CD4-positive, alpha-beta T cell (primary cell): ENCODE measurements around the gene VRK2. TPM values are rescaled to one million over a fixed set of nuclear protein-coding genes. Genes with fewer than 3 reads are reported as not detected.

Source experiments
- ATAC-seq: fragments of 200-7000 bp; cut with Tn5 transposase; one replicate; pipeline ENCODE4 v1.10.0; 2022; ENCODE audit warnings: mild to moderate bottlenecking; ENCODE audit not compliant: poor library complexity
- CTCF ChIA-PET: fragments of 350-600 bp; sonication (Branson Sonifier 250); formaldehyde crosslinking; loops from one replicate; lab custom pipeline; 2021; ENCODE audit warnings: antibody characterized with exemption, inconsistent platforms; lab: Charles Lee
- POLR2A ChIA-PET: fragments of 350-600 bp; sonication (Branson Sonifier 250); formaldehyde crosslinking; loops from one replicate; lab custom pipeline; 2021; ENCODE audit warnings: antibody characterized with exemption, inconsistent platforms; lab: Charles Lee
- DNase-seq, 14 experiments: peaks; one replicate each; pipeline ENCODE4 v3.0.0-alpha.2; 2013 to 2020; ENCODE audit warnings: mixed read lengths in 2 of 14
- H3K27ac ChIP-seq, 2 donors: one replicate each; pipeline versions ENCODE4 v1.5.1 to v1.7.0; 2013; ENCODE audit warnings: low read length in 2 of 2, low read depth in 1 of 2, mild to moderate bottlenecking in 1 of 2
- H3K27me3 ChIP-seq, 2 experiments: 1 replicate in 1 of 2; 2 replicates in 1 of 2; pipeline versions ENCODE4 v1.6.1 to v1.7.0; 2013; ENCODE audit warnings: low read length in 2 of 2, control low read depth in 1 of 2, mild to moderate bottlenecking in 1 of 2, moderate library complexity in 1 of 2; ENCODE audit not compliant: insufficient read depth in 2 of 2, control insufficient read depth in 1 of 2
- H3K36me3 ChIP-seq: one replicate; pipeline ENCODE4 v1.6.1; 2013; ENCODE audit warnings: low read length, control low read depth; ENCODE audit not compliant: insufficient read depth
- H3K4me1 ChIP-seq: one replicate; pipeline ENCODE4 v1.6.1; 2013; ENCODE audit warnings: low read length, control low read depth; ENCODE audit not compliant: insufficient read depth
- H3K4me3 ChIP-seq: one replicate; pipeline ENCODE4 v1.5.1; 2013; ENCODE audit warnings: mild to moderate bottlenecking, low read length, moderate library complexity
- H3K9me3 ChIP-seq, 2 experiments: 1 replicate in 1 of 2; 2 replicates in 1 of 2; pipeline versions ENCODE4 v1.6.1 to v1.7.0; 2013; ENCODE audit warnings: low read length in 2 of 2, mild to moderate bottlenecking in 2 of 2, control low read depth in 1 of 2, moderate library complexity in 1 of 2; ENCODE audit not compliant: control insufficient read depth in 1 of 2, insufficient read depth in 1 of 2
- H3K27ac Mint-ChIP-seq: one replicate; pipeline ENCODE4 v1.8.0; 2020; ENCODE audit warnings: mixed read lengths
- H3K27me3 Mint-ChIP-seq: one replicate; pipeline ENCODE4 v1.8.0; 2021; ENCODE audit warnings: mixed read lengths
- H3K36me3 Mint-ChIP-seq: one replicate; pipeline ENCODE4 v1.8.0; 2021; ENCODE audit warnings: low read depth, mixed read lengths
- H3K4me1 Mint-ChIP-seq: one replicate; pipeline ENCODE4 v1.8.0; 2021; ENCODE audit warnings: low read depth, mixed read lengths
- H3K4me3 Mint-ChIP-seq: one replicate; pipeline ENCODE4 v1.8.0; 2020; ENCODE audit warnings: mild to moderate bottlenecking, mixed read lengths
- H3K9me3 Mint-ChIP-seq: one replicate; pipeline ENCODE4 v1.8.0; 2020; ENCODE audit warnings: mixed read lengths
- intact Hi-C, 2 experiments: fragments of 100-400 bp; cut with DNase I in 1 of 2; cut with micrococcal nuclease in 1 of 2; formaldehyde crosslinking; loops; one replicate each; pipeline versions ENCODE4 v1.15.1 to v1.9.0; 2023 to 2025; cut with DNase I, micrococcal nuclease
- total RNA-seq, 174 experiments: library from RNA in 2 of 174; stranded (reverse) in 2 of 174; gene quantifications; one replicate each; pipeline ENCODE4 v1.2.3 and lab custom pipeline; 2021 to 2026
- TF ChIP-seq, protein P1 (sequence below): fragments of 200-600 bp; IDR thresholded peaks from one replicate; pipeline ENCODE4 v1.8.0; 2022; ENCODE audit warnings: antibody characterized with exemption, mild to moderate bottlenecking

Gene VRK2
- total RNA-seq, 2 experiments from 2014 or later, result 11.1 to 11.5 TPM

DNA sequence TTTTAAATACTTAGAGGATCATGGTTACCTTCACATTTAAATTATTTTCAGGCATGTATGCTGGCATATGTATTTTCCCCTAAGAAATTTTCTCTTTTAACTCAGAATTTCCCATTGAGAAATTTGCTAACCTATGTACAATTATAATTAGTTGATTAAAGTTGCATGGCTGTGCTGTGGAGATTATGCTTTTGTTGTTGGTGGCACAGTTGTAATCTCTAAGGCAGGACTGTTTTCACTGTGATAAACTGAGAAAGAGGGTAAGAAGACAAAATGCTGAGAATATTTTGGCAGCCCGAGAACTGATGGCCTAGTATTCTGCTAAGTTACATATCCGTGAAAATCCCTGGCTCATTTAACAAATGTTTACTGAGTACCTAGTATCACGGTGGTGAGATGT is 1.4 kb downstream of the VRK2 start:
- POLR2A ChIA-PET, result no interaction called here

GRCh38 chr2:58051445-58051844 is 4.8 kb downstream of the VRK2 start:
- Histone ChIP-seq H3K4me3 (no peak overlapping the region), H3K27me3 (no peaks in the 10 kb centered on the region), H3K27ac (no peak overlapping the region), H3K4me1 (peaks cover 7% of the 10 kb centered on the region), H3K9me3 (no peaks in the 10 kb centered on the region), H3K36me3 (peaks cover 3% of the 10 kb centered on the region)
- ChIA-PET POLR2A (no interaction called here), CTCF (interaction anchor here (1.4 kb wide), 1 partner anchor 12 kb away, joined by 3 read pairs; no protein-coding TSS in a partner anchor)
- H3K27ac Mint-ChIP-seq, result no peak overlapping the region
- ATAC-seq (no peak), DNase-seq (no peak)
- intact Hi-C loops, result no loop called here
- no peaks in the 10 kb centered on the region for H3K27me3 Mint-ChIP-seq
- H3K4me1 Mint-ChIP-seq, result peaks cover 27% of the 10 kb centered on the region
- no peak overlapping the region for H3K4me3 Mint-ChIP-seq
- TF ChIP-seq, protein P1, sequence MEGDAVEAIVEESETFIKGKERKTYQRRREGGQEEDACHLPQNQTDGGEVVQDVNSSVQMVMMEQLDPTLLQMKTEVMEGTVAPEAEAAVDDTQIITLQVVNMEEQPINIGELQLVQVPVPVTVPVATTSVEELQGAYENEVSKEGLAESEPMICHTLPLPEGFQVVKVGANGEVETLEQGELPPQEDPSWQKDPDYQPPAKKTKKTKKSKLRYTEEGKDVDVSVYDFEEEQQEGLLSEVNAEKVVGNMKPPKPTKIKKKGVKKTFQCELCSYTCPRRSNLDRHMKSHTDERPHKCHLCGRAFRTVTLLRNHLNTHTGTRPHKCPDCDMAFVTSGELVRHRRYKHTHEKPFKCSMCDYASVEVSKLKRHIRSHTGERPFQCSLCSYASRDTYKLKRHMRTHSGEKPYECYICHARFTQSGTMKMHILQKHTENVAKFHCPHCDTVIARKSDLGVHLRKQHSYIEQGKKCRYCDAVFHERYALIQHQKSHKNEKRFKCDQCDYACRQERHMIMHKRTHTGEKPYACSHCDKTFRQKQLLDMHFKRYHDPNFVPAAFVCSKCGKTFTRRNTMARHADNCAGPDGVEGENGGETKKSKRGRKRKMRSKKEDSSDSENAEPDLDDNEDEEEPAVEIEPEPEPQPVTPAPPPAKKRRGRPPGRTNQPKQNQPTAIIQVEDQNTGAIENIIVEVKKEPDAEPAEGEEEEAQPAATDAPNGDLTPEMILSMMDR, result no peak
- H3K36me3 Mint-ChIP-seq, result peaks cover 14% of the 10 kb centered on the region
- no peaks in the 10 kb centered on the region for H3K9me3 Mint-ChIP-seq

More for the DNA sequence above, 1.4 kb downstream of the VRK2 start:
- H3K27me3 ChIP-seq, result no peaks in the 10 kb centered on the region
- CTCF ChIA-PET, result no interaction called here
- peaks cover 18% of the 10 kb centered on the region for H3K4me1 ChIP-seq
- intact Hi-C loops, result loop anchor here in 1 of 2 experiments (2.0 to 5.0 kb wide), 2 partner anchors 15 to 194 kb away; partner anchors contain the start of gene FANCL
- H3K9me3 Mint-ChIP-seq, result no peaks in the 10 kb centered on the region
- H3K36me3 ChIP-seq, result peaks cover 3% of the 10 kb centered on the region
- no peak for ATAC-seq
- peaks cover 49% of the 10 kb centered on the region for H3K4me1 Mint-ChIP-seq
- peak overlapping the region; percentile 96 for H3K27ac Mint-ChIP-seq
- H3K9me3 ChIP-seq, result no peaks in the 10 kb centered on the region
- H3K27ac ChIP-seq, result no peak overlapping the region
- H3K36me3 Mint-ChIP-seq, result peaks cover 11% of the 10 kb centered on the region
- TF ChIP-seq, protein P1, result no peak
- no peak overlapping the region for H3K4me3 ChIP-seq
- no peaks in the 10 kb centered on the region for H3K27me3 Mint-ChIP-seq
- H3K4me3 Mint-ChIP-seq, result peak overlapping the region; percentile 71
- no peak for DNase-seq

DNA sequence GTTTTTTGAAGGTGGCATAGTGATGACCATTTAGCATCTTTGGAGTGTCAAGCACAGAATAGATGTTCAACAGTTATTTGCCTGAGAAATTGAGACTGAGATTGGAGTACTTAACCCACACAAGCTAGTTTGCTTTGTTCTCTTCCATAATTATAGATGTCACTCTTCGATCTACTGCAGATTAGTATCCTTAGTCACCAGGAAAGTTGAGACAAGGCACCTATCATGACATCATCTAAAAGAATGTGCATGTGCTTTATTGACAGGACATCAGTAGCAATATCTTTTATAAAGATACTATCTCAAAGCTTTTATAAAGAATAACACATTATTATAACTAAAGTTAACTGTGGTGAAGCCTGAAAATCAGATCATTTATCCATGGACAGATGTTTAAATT is 6.4 kb downstream of the VRK2 start:
- Mint-ChIP-seq H3K27me3 (no peaks in the 10 kb centered on the region), H3K27ac (no peak overlapping the region), H3K9me3 (no peaks in the 10 kb centered on the region), H3K36me3 (peaks cover 22% of the 10 kb centered on the region), H3K4me1 (peaks cover 26% of the 10 kb centered on the region), H3K4me3 (no peak overlapping the region)
- Histone ChIP-seq H3K36me3 (peaks cover 7% of the 10 kb centered on the region), H3K9me3 (no peaks in the 10 kb centered on the region), H3K4me1 (no peaks in the 10 kb centered on the region), H3K4me3 (no peak overlapping the region), H3K27ac (no peak overlapping the region), H3K27me3 (no peaks in the 10 kb centered on the region)
- ATAC-seq (no peak), DNase-seq (no peak)
- TF ChIP-seq, protein P1, result no peak
- intact Hi-C loops, result no loop called here
- ChIA-PET CTCF (interaction anchor here (0.7 kb wide), 2 partner anchors 9 to 96 kb away, joined by 3 read pairs; no protein-coding TSS in a partner anchor), POLR2A (no interaction called here)
